ENCODE results near the gene ARIH1.
"Not testable (repeated sequence)": the region's sequence is repeated elsewhere in the genome, so short reads cannot be mapped to it uniquely, and the experiment has no call there.

The ARIH1 gene, protein sequence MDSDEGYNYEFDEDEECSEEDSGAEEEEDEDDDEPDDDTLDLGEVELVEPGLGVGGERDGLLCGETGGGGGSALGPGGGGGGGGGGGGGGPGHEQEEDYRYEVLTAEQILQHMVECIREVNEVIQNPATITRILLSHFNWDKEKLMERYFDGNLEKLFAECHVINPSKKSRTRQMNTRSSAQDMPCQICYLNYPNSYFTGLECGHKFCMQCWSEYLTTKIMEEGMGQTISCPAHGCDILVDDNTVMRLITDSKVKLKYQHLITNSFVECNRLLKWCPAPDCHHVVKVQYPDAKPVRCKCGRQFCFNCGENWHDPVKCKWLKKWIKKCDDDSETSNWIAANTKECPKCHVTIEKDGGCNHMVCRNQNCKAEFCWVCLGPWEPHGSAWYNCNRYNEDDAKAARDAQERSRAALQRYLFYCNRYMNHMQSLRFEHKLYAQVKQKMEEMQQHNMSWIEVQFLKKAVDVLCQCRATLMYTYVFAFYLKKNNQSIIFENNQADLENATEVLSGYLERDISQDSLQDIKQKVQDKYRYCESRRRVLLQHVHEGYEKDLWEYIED

GRCh38 chr15:72473614-72474465 lies at the start of gene ARIH1:
Gene ARIH1 (plus strand): TSS chr15:72474330. CDS start chr15:72474640, 310 bp downstream.
- DNase-seq: peak; percentile 76

DNA sequence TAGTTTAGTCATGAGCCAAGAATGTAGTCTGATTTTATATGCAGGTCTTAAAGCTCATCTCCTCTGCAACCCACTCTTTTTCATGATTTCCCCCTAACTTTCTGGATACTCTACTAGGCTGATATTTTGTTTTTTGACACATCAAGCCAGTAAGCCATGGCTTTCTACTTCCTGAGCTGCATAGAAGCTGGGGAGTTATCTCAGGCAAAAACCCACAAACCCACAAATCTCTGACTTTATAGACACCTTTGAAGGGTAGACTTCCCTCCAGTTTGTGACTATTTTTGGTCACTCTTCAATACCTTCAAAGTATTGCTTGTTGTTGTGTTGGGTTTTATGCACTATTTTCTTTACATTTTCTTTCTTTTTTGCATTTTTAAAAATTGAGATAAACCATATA lies 47.4 kb upstream of the ARIH1 start:
- no peak for DNase-seq

DNA sequence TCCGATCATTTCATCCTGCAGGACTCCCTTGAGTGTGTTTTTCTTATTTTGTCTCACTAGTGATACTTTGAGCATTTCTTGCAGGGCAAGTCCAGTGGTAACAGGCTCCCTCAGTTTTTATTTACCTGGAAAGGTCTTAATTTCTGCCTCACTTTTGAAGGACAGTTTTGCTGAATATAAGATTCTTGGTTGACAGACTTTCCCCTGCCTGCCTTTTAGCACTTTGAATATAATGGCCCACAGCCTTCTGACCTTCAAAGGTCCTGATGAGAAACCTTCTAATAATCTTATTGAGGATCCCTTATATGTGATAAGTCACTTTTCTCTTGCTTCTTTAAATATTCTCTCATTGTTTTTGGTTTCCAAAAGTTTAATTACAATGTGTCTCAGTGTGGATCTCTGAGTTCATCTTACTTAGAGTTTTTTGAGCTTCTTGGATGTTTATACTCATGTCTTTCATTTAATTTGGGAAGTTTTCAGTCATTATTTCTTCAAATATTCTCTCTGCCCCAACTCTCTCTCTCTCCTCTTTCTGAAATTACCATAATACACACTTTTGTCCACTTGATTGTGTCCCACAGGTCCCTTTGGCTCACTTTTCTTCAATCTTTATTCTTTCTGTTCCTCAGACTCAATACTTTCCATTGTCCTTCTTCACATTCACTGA lies 36.3 kb upstream of the ARIH1 start:
- DNase-seq: no peak

- not testable (repeated sequence) for DNase-seq
These were observed 31.3 kb upstream of the ARIH1 start for GRCh38 chr15:72442848-72443247.

- DNase-seq: peak; percentile 4
These were observed 28.7 kb upstream of the ARIH1 start for GRCh38 chr15:72445426-72445825.

DNA sequence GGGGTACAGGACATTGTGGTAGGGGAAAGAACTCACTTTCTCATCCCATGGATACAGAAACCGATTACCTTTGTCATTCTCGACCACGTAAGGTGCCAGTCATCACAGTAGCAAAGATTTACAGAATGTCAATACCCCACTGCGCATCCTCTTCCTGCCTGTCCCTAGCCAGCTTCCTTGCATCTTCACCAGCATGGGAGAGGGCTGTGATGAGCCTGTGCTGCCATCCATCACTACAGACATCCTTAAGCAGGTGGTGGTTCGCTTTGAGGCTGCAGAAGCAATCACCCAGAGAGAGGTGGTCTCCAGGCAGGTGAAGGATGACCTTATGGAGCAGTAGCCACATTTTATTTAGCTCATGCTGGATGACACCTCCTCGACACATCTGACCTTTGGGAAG lies 23.3 kb upstream of the ARIH1 start:
- DNase-seq: no peak

GRCh38 chr15:72451224-72451623 lies 22.9 kb upstream of the ARIH1 start:
- no peak for DNase-seq

DNA sequence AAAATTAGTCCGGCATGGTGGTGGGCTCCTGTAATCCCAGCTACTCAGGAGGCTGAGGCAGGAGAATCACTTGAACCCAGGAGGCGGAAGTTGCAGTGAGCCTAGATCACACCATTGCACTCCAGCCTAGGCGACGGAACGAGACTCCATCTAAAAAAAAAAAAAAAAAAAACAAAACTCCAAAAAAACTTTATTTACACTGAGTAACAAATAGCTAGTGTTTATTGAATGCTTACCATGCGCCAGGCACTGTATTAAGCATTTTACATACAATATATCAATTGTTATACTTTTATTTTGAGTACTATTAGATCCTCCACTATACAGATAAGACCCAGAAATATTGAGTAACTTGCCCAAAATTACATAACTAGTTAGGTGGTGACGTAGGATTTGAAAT lies 17.4 kb upstream of the ARIH1 start:
- no peak for DNase-seq

GRCh38 chr15:72460402-72460801 lies 13.7 kb upstream of the ARIH1 start:
- DNase-seq: no peak

DNA sequence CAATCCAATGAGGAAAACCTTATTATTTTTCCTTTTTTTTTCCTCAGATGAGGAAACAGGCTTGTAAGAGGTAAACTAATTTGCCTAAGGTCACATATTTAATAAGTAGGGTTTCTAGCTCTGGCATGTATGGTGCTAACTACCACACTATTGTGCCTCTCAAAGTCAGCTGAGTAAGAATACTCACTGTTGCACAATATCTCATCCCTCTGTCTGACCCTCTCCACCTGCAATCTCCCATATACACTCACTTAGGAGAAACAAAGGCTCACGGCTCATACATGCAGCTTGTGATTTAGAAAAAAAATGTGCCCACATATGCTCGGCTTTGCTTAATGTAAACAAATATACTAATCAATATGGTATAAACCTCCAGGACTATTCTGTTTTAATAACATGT lies 10.4 kb upstream of the ARIH1 start:
- DNase-seq: no peak

- no peak for DNase-seq
These were observed 9.9 kb upstream of the ARIH1 start for GRCh38 chr15:72464251-72464650.

DNA sequence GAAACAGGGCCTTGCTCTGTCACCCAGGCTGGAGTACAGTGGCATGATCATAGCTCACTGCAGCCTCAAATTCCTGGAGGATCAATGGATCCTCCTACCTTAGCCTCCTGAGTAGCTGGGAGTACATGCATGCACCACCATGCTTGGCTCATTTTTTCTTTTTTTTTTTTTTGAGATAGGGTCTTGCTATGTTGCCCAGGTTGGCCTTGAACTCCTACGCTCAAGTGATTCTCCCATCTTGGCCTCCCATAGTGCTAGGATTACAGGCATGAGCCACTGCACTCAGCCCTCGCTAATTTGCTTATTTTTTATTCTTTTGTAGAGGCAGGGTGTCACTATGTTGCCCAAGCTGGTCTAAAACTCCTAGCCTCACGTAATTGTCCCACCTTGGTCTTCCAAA lies 6.0 kb upstream of the ARIH1 start:
- no peak for DNase-seq

- peak; percentile 43 for DNase-seq
These were observed 1.0 kb upstream of the ARIH1 start for GRCh38 chr15:72472992-72473610.

- no peak for DNase-seq
These were observed 359 bp downstream of the ARIH1 start for GRCh38 chr15:72474466-72474911.

DNA sequence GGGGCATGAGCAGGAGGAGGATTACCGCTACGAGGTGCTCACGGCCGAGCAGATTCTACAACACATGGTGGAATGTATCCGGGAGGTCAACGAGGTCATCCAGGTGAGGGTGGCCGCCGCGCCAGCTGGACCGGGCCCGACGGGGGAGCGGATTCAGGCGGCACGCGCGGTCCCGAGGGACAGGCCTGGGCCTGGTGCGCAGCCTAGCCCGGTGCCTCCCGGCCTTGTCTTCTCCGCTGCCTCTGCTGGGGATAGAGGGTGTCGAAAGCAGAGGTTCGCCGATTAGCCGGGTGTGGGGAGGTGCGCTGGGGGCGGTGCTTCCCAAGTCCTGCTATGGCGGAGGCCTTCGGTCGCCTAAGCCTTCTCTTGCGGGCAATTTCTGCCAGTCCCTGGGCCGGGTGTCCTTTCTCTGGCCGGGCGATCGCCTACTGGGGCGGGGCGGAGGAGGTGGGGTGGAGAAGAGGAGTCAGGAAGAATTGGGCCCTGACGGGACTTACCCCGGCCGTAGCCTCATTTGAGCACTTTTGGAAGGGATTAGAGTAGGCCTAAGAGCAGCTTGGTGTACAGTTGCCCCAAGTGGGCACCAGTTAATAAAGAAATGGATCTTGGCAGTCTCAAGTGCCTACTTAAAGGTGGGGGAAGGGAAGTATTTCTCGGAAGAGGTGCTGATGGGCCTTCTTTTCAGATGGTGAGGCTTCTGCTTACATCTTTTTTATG lies 940 bp downstream of the ARIH1 start:
- peak; percentile 36 for DNase-seq

DNA sequence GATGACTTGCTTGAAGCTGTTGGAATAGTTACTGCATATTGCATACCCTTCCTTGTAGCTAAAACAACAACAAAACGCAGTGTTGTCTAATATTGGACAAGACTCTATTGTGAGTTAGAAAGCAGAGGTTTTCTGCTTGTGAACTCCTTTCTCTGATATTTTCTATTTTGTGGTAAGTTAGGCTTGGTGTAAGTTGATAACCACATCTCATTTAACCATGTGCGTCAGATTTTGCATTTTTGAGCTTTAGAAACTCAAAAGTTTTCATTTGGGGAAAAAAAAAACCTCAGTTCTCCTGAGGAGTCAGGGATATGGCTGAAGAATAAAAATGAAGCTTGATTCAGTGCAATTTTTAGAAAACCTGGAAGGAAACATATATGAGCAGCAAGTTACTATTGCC lies 1.5 kb downstream of the ARIH1 start:
- no peak for DNase-seq

- DNase-seq: not testable (repeated sequence)
These were observed 2.2 kb downstream of the ARIH1 start for GRCh38 chr15:72476330-72476729.

DNA sequence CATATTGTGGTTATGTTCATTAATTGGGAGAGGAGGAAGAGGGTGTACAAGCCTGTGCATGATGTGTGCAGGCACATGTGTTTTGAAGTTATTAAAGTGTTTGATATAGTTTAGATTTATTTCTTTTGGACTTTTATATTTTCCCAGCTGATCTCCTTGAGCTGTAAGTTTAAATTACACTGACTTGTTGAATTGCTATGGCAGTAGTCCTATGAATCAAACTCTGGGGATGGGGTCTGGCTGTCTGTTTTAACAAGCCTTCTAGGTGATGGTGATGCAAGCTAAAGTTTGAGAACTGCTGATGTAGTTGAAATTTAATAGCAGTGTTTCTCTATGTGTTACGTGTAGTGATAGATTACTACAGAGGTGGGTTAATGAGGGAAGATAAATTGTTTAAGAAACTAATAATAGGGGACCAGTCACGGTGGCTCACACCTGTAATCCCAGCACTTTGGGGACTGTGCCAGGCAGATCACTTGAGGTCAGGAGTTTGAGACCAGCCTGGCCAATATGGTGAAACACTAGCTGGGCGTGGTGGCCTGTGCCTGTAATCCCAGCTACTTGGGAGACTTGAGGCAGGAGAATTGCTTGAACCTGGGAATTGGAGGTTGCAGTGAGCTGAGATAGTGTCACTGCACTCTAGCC lies 7.0 kb downstream of the ARIH1 start:
- DNase-seq: no peak

DNA sequence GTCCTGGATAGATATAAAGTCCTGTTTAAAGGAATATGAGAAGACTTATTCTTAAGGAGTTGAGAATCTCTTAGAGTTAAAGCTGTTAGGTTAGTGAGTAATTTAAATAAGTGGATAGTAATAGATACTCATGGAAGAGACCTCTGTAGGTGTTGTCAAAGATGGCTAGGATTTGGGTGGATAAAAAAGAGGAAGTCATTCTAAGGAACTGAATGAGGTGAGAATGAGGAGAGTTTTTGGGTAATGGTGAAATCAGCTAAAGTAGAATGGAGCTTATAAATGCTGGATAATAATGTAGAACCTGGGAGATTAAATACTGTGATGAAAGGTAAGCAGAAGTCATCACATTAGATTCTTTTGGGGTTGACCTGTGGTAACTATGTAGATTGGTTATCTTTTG lies 8.1 kb downstream of the ARIH1 start:
- no peak for DNase-seq

GRCh38 chr15:72483279-72483678 lies 9.1 kb downstream of the ARIH1 start:
- DNase-seq: no peak

GRCh38 chr15:72486144-72486543 lies 12.0 kb downstream of the ARIH1 start:
- DNase-seq: no peak
